Tibial nerve (tissue), 4 donors: ENCODE results near the gene ADGRG2. TPM values are rescaled to one million over a fixed set of nuclear protein-coding genes. Genes with fewer than 3 reads are reported as not detected.

Experiments used
- DNase-seq, 2 donors: peaks; one replicate each; pipeline ENCODE4 v3.0.0-alpha.2; 2019; ENCODE audit warnings: low spot score in 2 of 2
- H3K27ac ChIP-seq, 4 donors: fragments of 200-600 bp; sonication (generic) in 3 of 4; one replicate each; pipeline ENCODE4 v1.5.1; 2017 to 2019; ENCODE audit warnings: mild to moderate bottlenecking in 1 of 4
- H3K27me3 ChIP-seq, 2 donors: fragments of 200-600 bp; sonication (generic) in 1 of 2; one replicate each; pipeline versions ENCODE4 v1.5.1 to v1.6.0; 2017 to 2019
- H3K36me3 ChIP-seq, 3 donors: fragments of 200-600 bp; sonication (generic); one replicate each; pipeline ENCODE4 v1.5.1; 2018 to 2019
- H3K4me1 ChIP-seq, 4 donors: fragments of 200-600 bp; sonication (generic) in 3 of 4; one replicate each; pipeline ENCODE4 v1.5.1; 2017 to 2019
- H3K4me3 ChIP-seq, 4 donors: fragments of 200-600 bp; sonication (generic) in 3 of 4; one replicate each; pipeline ENCODE4 v1.5.1; 2017 to 2019; ENCODE audit warnings: mild to moderate bottlenecking in 1 of 4, moderate library complexity in 1 of 4
- H3K9me3 ChIP-seq, 4 donors: fragments of 200-600 bp; sonication (generic) in 3 of 4; one replicate each; pipeline ENCODE4 v1.5.1; 2017 to 2019
- EP300 ChIP-seq, 2 donors: sonication (generic); formaldehyde crosslinking; IDR thresholded peaks; one replicate each; pipeline ENCODE4 v1.6.1; 2017; ENCODE audit warnings: antibody characterized with exemption in 2 of 2, mild to moderate bottlenecking in 1 of 2
- POLR2A ChIP-seq, 2 donors: fragments of 450-650 bp; IDR thresholded peaks; one replicate each; pipeline ENCODE4 v1.6.1; 2017; ENCODE audit warnings: antibody characterized with exemption in 2 of 2, mild to moderate bottlenecking in 2 of 2, moderate library complexity in 2 of 2
- WGBS, 2 donors: methylation state at CpG; one replicate each; pipeline ENCODE4 v1.1.5; 2018; 5-methylcytosine and 5-hydroxymethylcytosine counted together
- total RNA-seq, 4 donors: library from RNA; depleted of rRNA; stranded (reverse); fragments of >200 nt; gene quantifications; one replicate each; pipeline ENCODE4 v1.1.0, GENCODE V29; 2016
- TF ChIP-seq, protein P1 (sequence below), 5 experiments: fragments of 200-600 bp in 3 of 5; fragments of 450-650 bp in 2 of 5; sonication (generic) in 3 of 5; IDR thresholded peaks; one replicate each; pipeline ENCODE4 v1.5.1; 2016 to 2019; ENCODE audit warnings: antibody characterized with exemption in 5 of 5, mild to moderate bottlenecking in 3 of 5, moderate library complexity in 2 of 5

Gene ADGRG2
- total RNA-seq, 4 donors from 2014 or later, result 4.2 to 23.0 (median 9.9) TPM

DNA sequence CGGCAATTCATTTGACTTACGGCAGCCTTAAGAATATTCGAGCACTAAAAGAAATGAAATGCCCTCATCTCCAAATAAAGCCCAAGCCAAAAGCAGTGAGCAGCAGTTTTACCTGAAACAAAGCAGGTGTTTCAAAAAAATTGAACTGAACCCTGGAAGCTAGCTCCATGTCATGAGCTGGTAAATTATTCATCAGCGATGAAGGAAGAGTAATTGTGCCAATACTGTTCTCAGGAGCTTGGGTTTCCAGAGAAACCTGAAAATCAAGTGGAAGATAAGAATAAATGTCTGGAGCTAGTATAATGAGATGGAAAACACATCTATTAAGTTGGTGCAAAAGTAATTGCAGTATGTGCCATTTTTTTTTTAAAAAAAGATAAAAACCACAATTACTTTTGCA, 114.4 kb downstream of the ADGRG2 start:
- no peak for DNase-seq
- H3K4me1 ChIP-seq, result no peaks in the 10 kb centered on the region
- WGBS, 2 donors, result 94 to 98% methylated on average over 4 of the region's 4 CpGs

DNA sequence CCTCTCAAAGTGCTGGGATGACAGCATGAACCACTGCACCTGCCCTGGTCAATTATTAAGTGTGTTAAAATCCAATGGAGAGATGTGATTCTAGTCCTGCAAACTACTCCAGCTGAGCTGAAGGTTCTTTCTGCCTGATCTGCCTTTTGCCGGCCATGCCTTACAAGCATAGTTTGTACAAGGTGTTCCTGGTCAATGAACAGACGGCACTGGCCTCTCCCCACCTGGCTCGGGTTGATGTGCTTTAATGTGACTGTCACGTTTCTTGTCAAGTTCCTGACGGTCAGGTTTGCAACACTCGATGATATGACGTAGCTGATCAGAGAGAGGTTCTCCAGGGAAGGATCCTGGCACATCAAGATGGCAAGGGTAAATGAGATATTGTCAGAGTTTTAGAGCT, 115.3 kb downstream of the ADGRG2 start:
- Histone ChIP-seq H3K4me1 (no peaks in the 10 kb centered on the region), H3K36me3 (no peaks in the 10 kb centered on the region), H3K4me3 (no peak overlapping the region), H3K27ac (no peak overlapping the region), H3K9me3 (no peaks in the 10 kb centered on the region), H3K27me3 (no peaks in the 10 kb centered on the region)
- WGBS, 2 donors, result 88 to 94% methylated on average over 7 of the region's 7 CpGs
- TF ChIP-seq POLR2A (IDR thresholded peaks at IDR 0.05) (no peak), EP300 (IDR thresholded peaks at IDR 0.05) (no peak)
- TF ChIP-seq, protein P1, sequence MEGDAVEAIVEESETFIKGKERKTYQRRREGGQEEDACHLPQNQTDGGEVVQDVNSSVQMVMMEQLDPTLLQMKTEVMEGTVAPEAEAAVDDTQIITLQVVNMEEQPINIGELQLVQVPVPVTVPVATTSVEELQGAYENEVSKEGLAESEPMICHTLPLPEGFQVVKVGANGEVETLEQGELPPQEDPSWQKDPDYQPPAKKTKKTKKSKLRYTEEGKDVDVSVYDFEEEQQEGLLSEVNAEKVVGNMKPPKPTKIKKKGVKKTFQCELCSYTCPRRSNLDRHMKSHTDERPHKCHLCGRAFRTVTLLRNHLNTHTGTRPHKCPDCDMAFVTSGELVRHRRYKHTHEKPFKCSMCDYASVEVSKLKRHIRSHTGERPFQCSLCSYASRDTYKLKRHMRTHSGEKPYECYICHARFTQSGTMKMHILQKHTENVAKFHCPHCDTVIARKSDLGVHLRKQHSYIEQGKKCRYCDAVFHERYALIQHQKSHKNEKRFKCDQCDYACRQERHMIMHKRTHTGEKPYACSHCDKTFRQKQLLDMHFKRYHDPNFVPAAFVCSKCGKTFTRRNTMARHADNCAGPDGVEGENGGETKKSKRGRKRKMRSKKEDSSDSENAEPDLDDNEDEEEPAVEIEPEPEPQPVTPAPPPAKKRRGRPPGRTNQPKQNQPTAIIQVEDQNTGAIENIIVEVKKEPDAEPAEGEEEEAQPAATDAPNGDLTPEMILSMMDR (IDR thresholded peaks at IDR 0.05), result no peak
- no peak for DNase-seq

More for the DNA sequence above, 114.4 kb downstream of the ADGRG2 start:
- no peaks in the 10 kb centered on the region for H3K27me3 ChIP-seq
- H3K27ac ChIP-seq, result no peak overlapping the region
- H3K36me3 ChIP-seq, result no peaks in the 10 kb centered on the region
- TF ChIP-seq EP300 (IDR thresholded peaks at IDR 0.05) (no peak), POLR2A (IDR thresholded peaks at IDR 0.05) (no peak)
- TF ChIP-seq, protein P1 (IDR thresholded peaks at IDR 0.05), result no peak
- H3K9me3 ChIP-seq, result no peaks in the 10 kb centered on the region
- no peak overlapping the region for H3K4me3 ChIP-seq

DNA sequence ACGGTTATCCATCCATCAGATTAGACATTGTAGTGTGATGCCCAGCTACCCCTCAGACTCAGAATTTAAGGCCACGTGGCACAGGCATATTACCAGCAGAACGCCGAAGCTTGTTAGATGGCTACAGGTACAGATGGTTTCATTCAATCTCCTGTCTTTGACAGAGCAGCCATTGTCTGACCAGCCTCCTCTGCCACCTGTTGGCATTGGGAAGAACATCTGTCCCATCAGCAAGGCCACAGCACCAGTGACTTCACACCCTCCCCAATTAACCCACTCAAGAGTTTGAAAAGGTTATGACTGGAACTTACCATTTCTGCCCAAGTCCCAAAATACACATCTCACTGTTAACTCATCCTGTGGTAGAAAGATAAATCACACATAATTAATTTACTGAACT, 116.4 kb downstream of the ADGRG2 start:
- Histone ChIP-seq H3K27ac (no peak overlapping the region), H3K9me3 (no peaks in the 10 kb centered on the region), H3K4me3 (no peak overlapping the region), H3K27me3 (no peaks in the 10 kb centered on the region), H3K36me3 (no peaks in the 10 kb centered on the region), H3K4me1 (no peaks in the 10 kb centered on the region)
- TF ChIP-seq POLR2A (IDR thresholded peaks at IDR 0.05) (no peak), EP300 (IDR thresholded peaks at IDR 0.05) (no peak)
- TF ChIP-seq, protein P1 (IDR thresholded peaks at IDR 0.05), result no peak
- WGBS, 2 donors, result 79 to 95% methylated on average over 4 of the region's 4 CpGs
- no peak for DNase-seq

DNA sequence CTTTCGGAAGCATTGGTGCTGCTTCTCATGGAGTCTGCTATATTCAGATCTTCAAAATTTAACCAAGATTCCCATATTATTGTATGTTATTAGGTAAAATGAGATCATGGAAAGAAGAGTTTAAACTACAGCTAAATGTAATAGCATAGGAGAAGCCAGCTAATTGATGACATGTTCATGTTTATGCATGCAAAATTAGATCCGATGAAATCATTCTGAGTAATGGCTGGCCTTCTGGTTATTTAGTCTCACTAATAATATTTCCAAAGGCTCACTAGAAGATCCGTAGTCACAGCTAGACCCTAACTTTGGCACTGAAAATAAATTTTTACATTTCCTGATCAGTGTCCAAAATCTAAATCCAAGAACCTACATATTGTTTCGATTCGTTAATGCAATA, 118.5 kb downstream of the ADGRG2 start:
- H3K27ac ChIP-seq, result no peak overlapping the region
- H3K36me3 ChIP-seq, result no peaks in the 10 kb centered on the region
- no peaks in the 10 kb centered on the region for H3K9me3 ChIP-seq
- 83 to 98% methylated on average over 5 of the region's 5 CpGs for WGBS, 2 donors
- no peak for DNase-seq
- no peak overlapping the region for H3K4me3 ChIP-seq
- no peaks in the 10 kb centered on the region for H3K4me1 ChIP-seq
- H3K27me3 ChIP-seq, result no peaks in the 10 kb centered on the region
- TF ChIP-seq, protein P1 (IDR thresholded peaks at IDR 0.05), result no peak
- TF ChIP-seq POLR2A (IDR thresholded peaks at IDR 0.05), result no peak
- TF ChIP-seq EP300 (IDR thresholded peaks at IDR 0.05), result no peak

DNA sequence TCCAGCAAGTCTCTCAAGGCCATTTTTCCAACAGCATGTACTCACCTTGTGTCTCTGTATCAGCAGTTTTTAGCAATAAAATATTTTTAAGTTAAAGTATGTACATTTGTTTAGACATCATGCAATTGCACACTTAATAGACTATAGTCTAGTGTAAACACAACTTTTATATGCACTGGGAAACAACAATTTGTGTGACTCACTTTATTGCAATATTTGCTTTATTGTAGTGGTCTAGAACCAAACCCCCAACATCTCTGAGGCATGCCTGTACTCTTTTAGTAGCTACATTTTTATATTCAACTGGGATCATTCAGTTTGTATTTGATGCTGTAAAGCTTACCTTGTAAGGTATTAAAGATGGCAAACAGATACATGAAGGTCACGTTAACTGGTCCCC, 123.6 kb downstream of the ADGRG2 start:
- no peaks in the 10 kb centered on the region for H3K9me3 ChIP-seq
- TF ChIP-seq, protein P1 (IDR thresholded peaks at IDR 0.05), result no peak
- no peak for TF ChIP-seq EP300 (IDR thresholded peaks at IDR 0.05)
- no peak for TF ChIP-seq POLR2A (IDR thresholded peaks at IDR 0.05)
- no peak overlapping the region for H3K27ac ChIP-seq
- H3K27me3 ChIP-seq, result no peaks in the 10 kb centered on the region
- H3K4me3 ChIP-seq, result no peak overlapping the region
- 73 to 79% methylated on average over 1 of the region's 1 CpG for WGBS, 2 donors
- no peak for DNase-seq
- H3K4me1 ChIP-seq, result no peaks in the 10 kb centered on the region
- H3K36me3 ChIP-seq, result no peaks in the 10 kb centered on the region
